GM12878 (cell line): Measurements from ENCODE around the gene RASAL1. TPM values are rescaled to one million over a fixed set of nuclear protein-coding genes. Genes with fewer than 3 reads are reported as not detected.

Experiments
- ATAC-seq: fragments of 200-7000 bp; cut with Tn5 transposase; 3 replicates; pipeline ENCODE4 v1.9.1; 2020; ENCODE audit warnings: mild to moderate bottlenecking, moderate library complexity
- BruUV-seq: library from RNA; stranded (reverse); fragments of 400-500 nt; replicated peaks from 2 replicates; lab custom pipeline; 2021; lab: Mats Ljungman, UMichigan
- CTCF ChIA-PET: fragments of 300-600 bp; sonication (Branson Sonifier 250); formaldehyde crosslinking; extraction: SDS; loops from one replicate; lab custom pipeline; 2021; ENCODE audit warnings: inconsistent platforms; lab: Yijun Ruan, JAX
- POLR2A ChIA-PET: fragments of 350-600 bp; formaldehyde crosslinking; extraction: SDS; loops from one replicate; lab custom pipeline; 2021; ENCODE audit warnings: inconsistent platforms; lab: Charles Lee
- RAD21 ChIA-PET: fragments of 300-600 bp; sonication (Branson Sonifier 250); formaldehyde crosslinking; loops from one replicate; lab custom pipeline; 2023; ENCODE audit warnings: antibody characterized with exemption; ENCODE audit not compliant: unreplicated experiment; lab: Charles Lee
- SMC1A ChIA-PET: fragments of 300-600 bp; sonication (Branson Sonifier 250); formaldehyde crosslinking; loops from one replicate; lab custom pipeline; 2023; ENCODE audit not compliant: unreplicated experiment, uncharacterized antibody; lab: Charles Lee
- DNase-seq: peaks from one replicate; pipeline ENCODE4 v3.0.0-alpha.2; 2011; ENCODE audit warnings: low read depth, low spot score
- FAIRE-seq: peaks from 3 replicates; lab custom pipeline; 2011; peaks lifted over from hg19 to GRCh38; lab: Jason Lieb, UNC
- H2AFZ ChIP-seq: 2 replicates; pipeline ENCODE4 v1.6.0; 2011; ENCODE audit warnings: low read depth, low read length, control low read depth; ENCODE audit not compliant: control insufficient read depth
- H3K27ac ChIP-seq: 2 replicates; pipeline ENCODE4 v1.5.1; 2011; ENCODE audit warnings: control low read depth; ENCODE audit not compliant: control insufficient read depth, insufficient read depth
- H3K27me3 ChIP-seq, 2 experiments: replicated peaks in 1 of 2; 2 replicates each; pipeline versions ENCODE4 v1.6.0 to v1.6.1; 2011; ENCODE audit warnings: low read length in 1 of 2; ENCODE audit not compliant: control insufficient read depth in 2 of 2, insufficient read depth in 2 of 2
- H3K36me3 ChIP-seq, 2 experiments: 2 replicates each; pipeline ENCODE4 v1.5.1; 2011; ENCODE audit warnings: low read length in 1 of 2; ENCODE audit not compliant: control insufficient read depth in 2 of 2, insufficient read depth in 2 of 2
- H3K4me1 ChIP-seq: 2 replicates; pipeline ENCODE4 v1.6.1; 2011; ENCODE audit warnings: mild to moderate bottlenecking, low read length, moderate library complexity, mixed read lengths; ENCODE audit not compliant: control insufficient read depth, insufficient read depth
- H3K4me2 ChIP-seq: 2 replicates; pipeline ENCODE4 v1.6.0; 2011; ENCODE audit warnings: control low read depth; ENCODE audit not compliant: control insufficient read depth, insufficient read depth
- H3K4me3 ChIP-seq: fragments of 200-600 bp; sonication (generic); 2 replicates; pipeline ENCODE4 v1.5.1; 2016
- H3K79me2 ChIP-seq: 2 replicates; pipeline ENCODE4 v1.6.0; 2011; ENCODE audit warnings: low read length; ENCODE audit not compliant: control insufficient read depth, insufficient read depth
- H3K9ac ChIP-seq: 2 replicates; pipeline ENCODE4 v1.8.0; 2011; ENCODE audit warnings: low read length, control low read depth, mixed read lengths; ENCODE audit not compliant: control insufficient read depth, insufficient read depth
- H3K9me3 ChIP-seq: replicated peaks from 3 replicates; pipeline ENCODE4 v1.5.1; 2011; ENCODE audit warnings: mild to moderate bottlenecking, low read length; ENCODE audit not compliant: control insufficient read depth, insufficient read depth
- H4K20me1 ChIP-seq: 2 replicates; pipeline ENCODE4 v1.6.0; 2011; ENCODE audit not compliant: control insufficient read depth, insufficient read depth
- CBX3 ChIP-seq: fragments of 200-600 bp; sonication (generic); IDR thresholded peaks from 2 replicates; pipeline ENCODE4 v1.6.1; 2016; ENCODE audit warnings: low read depth, borderline replicate concordance
- EZH2 ChIP-seq: IDR thresholded peaks from 2 replicates; pipeline ENCODE4 v1.6.1; 2012; ENCODE audit warnings: low read depth, mild to moderate bottlenecking, control low read depth, inconsistent platforms, low read length, borderline replicate concordance; ENCODE audit not compliant: control insufficient read depth
- FOXM1 ChIP-seq: IDR thresholded peaks from 2 replicates; pipeline ENCODE4 v1.6.1; 2012; ENCODE audit warnings: low read depth, mild to moderate bottlenecking, inconsistent platforms, low read length, moderate library complexity
- NFIC ChIP-seq: IDR thresholded peaks from 2 replicates; pipeline ENCODE4 v1.6.1; 2012; ENCODE audit warnings: low read depth, mild to moderate bottlenecking, inconsistent platforms, low read length, moderate library complexity
- SRF ChIP-seq, 2 experiments: IDR thresholded peaks; 2 replicates each; pipeline ENCODE4 v1.6.1; 2011; ENCODE audit warnings: low read depth in 2 of 2, low read length in 2 of 2, mild to moderate bottlenecking in 1 of 2, moderate library complexity in 1 of 2
- ZNF207 ChIP-seq: fragments of 450-650 bp; IDR thresholded peaks from 2 replicates; pipeline ENCODE4 v1.6.1; 2014; ENCODE audit warnings: antibody characterized with exemption, mild to moderate bottlenecking, borderline replicate concordance
- WGBS: methylation state at CpG from one replicate; pipeline ENCODE4 v1.1.6; 2016; ENCODE audit warnings: low lambda C conversion rate; ENCODE audit not compliant: insufficient replicate concordance, insufficient coverage; ENCODE audit errors: missing lambda C conversion rate; 5-methylcytosine and 5-hydroxymethylcytosine counted together
- in situ Hi-C: fragments of 300-500 bp; cut with MboI; formaldehyde crosslinking; loops from 9 replicates; pipeline ENCODE4 v1.14.3; 2018; ENCODE audit warnings: mixed read lengths
- intact Hi-C: fragments of 100-400 bp; cut with micrococcal nuclease; formaldehyde crosslinking; loops from one replicate; pipeline ENCODE4 v1.14.2; 2022; ENCODE audit not compliant: unreplicated experiment
- polyA plus RNA-seq, 11 experiments: library from polyadenylated mRNA; depleted of rRNA in 4 of 11; unstranded in 6 of 11; stranded (reverse) in 5 of 11; fragments of >200 nt; fragmentation: Nextera tagmentation in 4 of 11; fragmentation: Illumina TruSeq in 1 of 11; extraction: Ambion mirVana in 4 of 11; extraction: Trizol in 1 of 11; gene quantifications; 1 replicate in 1 of 11; 2 replicates in 10 of 11; pipeline versions ENCODE4 v1.2.1 to v1.2.3, GENCODE V29; 2011 to 2016; ENCODE audit warnings: inconsistent platforms in 2 of 11, missing spikeins in 2 of 11, low read depth in 1 of 11
- total RNA-seq, 4 experiments: library from RNA; depleted of rRNA in 3 of 4; stranded (reverse); fragments of >200 nt in 3 of 4; fragmentation: Illumina TruSeq in 1 of 4; extraction: Trizol in 1 of 4; gene quantifications; 2 replicates each; pipeline versions ENCODE4 v1.2.1 to v1.2.3, GENCODE V29; 2013 to 2021
- TF ChIP-seq, protein P1 (sequence below): fragments of 450-650 bp; IDR thresholded peaks from 2 replicates; pipeline ENCODE4 v1.6.1; 2016; ENCODE audit warnings: mild to moderate bottlenecking
- TF ChIP-seq, protein P2 (sequence below): IDR thresholded peaks from 2 replicates; pipeline ENCODE4 v1.6.1; 2011; ENCODE audit warnings: low read depth, mild to moderate bottlenecking, low read length, moderate library complexity, borderline replicate concordance; ENCODE audit errors: extremely low read depth
- TF ChIP-seq, protein P3 (sequence below): fragments of 450-650 bp; IDR thresholded peaks from 2 replicates; pipeline ENCODE4 v1.6.1; 2017; ENCODE audit warnings: borderline replicate concordance

RASAL1 gene
- total and polyA plus RNA-seq, 10 of the 15 experiments (the other 5 are each of a cell fraction or from before 2014, with no cell fraction given): 0.12 to 1.0 (median 0.52) TPM; not detected in 6

DNA sequence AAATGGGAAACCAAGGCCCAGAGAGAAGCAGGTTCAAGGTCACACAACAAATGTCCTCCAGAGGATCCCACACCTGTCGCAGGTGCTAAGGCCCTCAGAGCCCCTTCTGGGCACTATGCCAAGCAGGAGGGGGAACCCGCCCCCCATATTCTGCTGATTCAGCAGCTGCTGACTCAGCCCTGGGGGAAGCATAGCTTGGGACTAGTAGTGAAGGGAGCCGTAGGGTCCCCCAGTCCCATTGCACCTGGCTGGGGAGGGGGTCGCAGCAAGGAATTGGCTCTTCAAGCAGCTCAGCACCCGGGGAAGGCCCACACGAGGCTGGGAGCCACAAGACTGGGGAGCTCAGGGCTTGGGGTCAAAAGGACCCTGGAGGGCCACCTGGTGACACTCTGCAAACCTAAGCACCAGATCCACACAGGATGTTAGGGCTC, 1.0 kb downstream of the RASAL1 start:
- Histone ChIP-seq H4K20me1 (no peaks in the 10 kb centered on the region), H3K79me2 (no peaks in the 10 kb centered on the region), H3K4me1 (peaks cover 3% of the 10 kb centered on the region; the same call in 1 of the 2 replicates), H3K9ac (no peak overlapping the region), H2AFZ (no peak overlapping the region), H3K4me2 (no peak overlapping the region), H3K27me3 (no peaks in the 10 kb centered on the region; a peak in 2 of 4 replicates), H3K36me3 (no peaks in the 10 kb centered on the region), H3K9me3 (no peaks in the 10 kb centered on the region), H3K4me3 (no peak overlapping the region), H3K27ac (no peak overlapping the region)
- FAIRE-seq (no peak), DNase-seq (no peak), ATAC-seq (no peak)
- SMC1A ChIA-PET: interaction anchor here (0.9 to 1.3 kb wide), 2 partner anchors 36 to 85 kb away, joined by 3 to 5 read pairs; no protein-coding TSS in a partner anchor
- POLR2A ChIA-PET: interaction anchor here (0.7 kb wide), 1 partner anchor 19 kb away, joined by 3 read pairs; no protein-coding TSS in a partner anchor
- intact Hi-C loops: no loop called here
- CTCF ChIA-PET: interaction anchor here (1.2 to 2.8 kb wide), 3 partner anchors 14 to 85 kb away, joined by 4 to 17 read pairs (median 6); no protein-coding TSS in a partner anchor
- RAD21 ChIA-PET: interaction anchor here (0.8 to 2.3 kb wide), 4 partner anchors 34 to 142 kb away, joined by 4 to 10 read pairs (median 5); no protein-coding TSS in a partner anchor
- no TSS peak for BruUV-seq
- TF ChIP-seq, protein P1, sequence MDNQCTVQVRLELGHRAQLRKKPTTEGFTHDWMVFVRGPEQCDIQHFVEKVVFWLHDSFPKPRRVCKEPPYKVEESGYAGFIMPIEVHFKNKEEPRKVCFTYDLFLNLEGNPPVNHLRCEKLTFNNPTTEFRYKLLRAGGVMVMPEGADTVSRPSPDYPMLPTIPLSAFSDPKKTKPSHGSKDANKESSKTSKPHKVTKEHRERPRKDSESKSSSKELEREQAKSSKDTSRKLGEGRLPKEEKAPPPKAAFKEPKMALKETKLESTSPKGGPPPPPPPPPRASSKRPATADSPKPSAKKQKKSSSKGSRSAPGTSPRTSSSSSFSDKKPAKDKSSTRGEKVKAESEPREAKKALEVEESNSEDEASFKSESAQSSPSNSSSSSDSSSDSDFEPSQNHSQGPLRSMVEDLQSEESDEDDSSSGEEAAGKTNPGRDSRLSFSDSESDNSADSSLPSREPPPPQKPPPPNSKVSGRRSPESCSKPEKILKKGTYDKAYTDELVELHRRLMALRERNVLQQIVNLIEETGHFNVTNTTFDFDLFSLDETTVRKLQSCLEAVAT: no peak
- TF ChIP-seq, protein P2, sequence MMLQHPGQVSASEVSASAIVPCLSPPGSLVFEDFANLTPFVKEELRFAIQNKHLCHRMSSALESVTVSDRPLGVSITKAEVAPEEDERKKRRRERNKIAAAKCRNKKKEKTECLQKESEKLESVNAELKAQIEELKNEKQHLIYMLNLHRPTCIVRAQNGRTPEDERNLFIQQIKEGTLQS: no peak
- TF ChIP-seq NFIC (no peak), CBX3 (no peak), ZNF207 (no peak), EZH2 (no peak), FOXM1 (no peak), SRF (IDR thresholded peaks at IDR 0.05; ENCODE audit: low read depth in 2 of 2, low read length in 2 of 2) (no peak)
- TF ChIP-seq, protein P3, sequence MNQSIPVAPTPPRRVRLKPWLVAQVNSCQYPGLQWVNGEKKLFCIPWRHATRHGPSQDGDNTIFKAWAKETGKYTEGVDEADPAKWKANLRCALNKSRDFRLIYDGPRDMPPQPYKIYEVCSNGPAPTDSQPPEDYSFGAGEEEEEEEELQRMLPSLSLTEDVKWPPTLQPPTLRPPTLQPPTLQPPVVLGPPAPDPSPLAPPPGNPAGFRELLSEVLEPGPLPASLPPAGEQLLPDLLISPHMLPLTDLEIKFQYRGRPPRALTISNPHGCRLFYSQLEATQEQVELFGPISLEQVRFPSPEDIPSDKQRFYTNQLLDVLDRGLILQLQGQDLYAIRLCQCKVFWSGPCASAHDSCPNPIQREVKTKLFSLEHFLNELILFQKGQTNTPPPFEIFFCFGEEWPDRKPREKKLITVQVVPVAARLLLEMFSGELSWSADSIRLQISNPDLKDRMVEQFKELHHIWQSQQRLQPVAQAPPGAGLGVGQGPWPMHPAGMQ: no peak
- in situ Hi-C loops: no loop called here
- 20% methylated on average over 6 of the region's 6 CpGs for WGBS
